Keratinocyte (primary cell): ENCODE measurements around the gene TXNDC9. TPM values are rescaled to one million over a fixed set of nuclear protein-coding genes. Genes with fewer than 3 reads are reported as not detected.

ENCODE experiments used
- DNase-seq: peaks from one replicate; pipeline ENCODE4 v3.0.0-alpha.2; 2011; ENCODE audit warnings: low read depth, missing footprints, low spot score
- FAIRE-seq: peaks from 2 replicates; lab custom pipeline; 2011; peaks lifted over from hg19 to GRCh38; lab: Jason Lieb, UNC
- H2AFZ ChIP-seq: 2 replicates; pipeline ENCODE4 v1.6.0; 2012; ENCODE audit warnings: low read length, control low read depth, inconsistent platforms; ENCODE audit not compliant: control insufficient read depth
- H3K27ac ChIP-seq: 2 replicates; pipeline ENCODE4 v1.5.1; 2011; ENCODE audit warnings: low read length; ENCODE audit not compliant: control insufficient read depth, insufficient read depth
- H3K27me3 ChIP-seq: 3 replicates; pipeline ENCODE4 v1.6.0; 2011; ENCODE audit warnings: low read length; ENCODE audit not compliant: control insufficient read depth, insufficient read depth; ENCODE audit errors: extremely low read depth
- H3K36me3 ChIP-seq, 2 experiments: 2 replicates in 1 of 2; 3 replicates in 1 of 2; pipeline ENCODE4 v1.5.1; 2011; ENCODE audit warnings: low read length in 2 of 2, mild to moderate bottlenecking in 1 of 2; ENCODE audit not compliant: control insufficient read depth in 2 of 2, insufficient read depth in 2 of 2; ENCODE audit errors: extremely low read depth in 1 of 2
- H3K4me1 ChIP-seq: 3 replicates; pipeline ENCODE4 v1.5.1; 2011; ENCODE audit warnings: low read length; ENCODE audit not compliant: control insufficient read depth, insufficient read depth; ENCODE audit errors: extremely low read depth
- H3K4me2 ChIP-seq: 3 replicates; pipeline ENCODE4 v1.6.0; 2011; ENCODE audit warnings: low read depth, low read length; ENCODE audit not compliant: control insufficient read depth, insufficient read depth; ENCODE audit errors: extremely low read depth
- H3K4me3 ChIP-seq, 3 experiments: fragments of 200-600 bp in 1 of 3; sonication (generic) in 1 of 3; 2 replicates in 2 of 3; 3 replicates in 1 of 3; pipeline ENCODE4 v1.5.1; 2011 to 2016; ENCODE audit warnings: low read length in 3 of 3, mild to moderate bottlenecking in 3 of 3, control low read depth in 2 of 3, inconsistent platforms in 1 of 3, low read depth in 1 of 3, mixed read lengths in 1 of 3, mixed run types in 1 of 3, moderate library complexity in 1 of 3; ENCODE audit not compliant: control insufficient read depth in 2 of 3, insufficient read depth in 2 of 3; ENCODE audit errors: extremely low read depth in 1 of 3
- H3K79me2 ChIP-seq: 2 replicates; pipeline ENCODE4 v1.6.0; 2012; ENCODE audit warnings: low read length; ENCODE audit not compliant: control insufficient read depth, insufficient read depth
- H3K9ac ChIP-seq: 3 replicates; pipeline ENCODE4 v1.6.0; 2011; ENCODE audit warnings: low read length; ENCODE audit not compliant: control insufficient read depth, insufficient read depth; ENCODE audit errors: extremely low read depth
- H3K9me1 ChIP-seq: 3 replicates; pipeline ENCODE4 v1.6.0; 2011; ENCODE audit warnings: low read length; ENCODE audit not compliant: control insufficient read depth, insufficient read depth; ENCODE audit errors: extremely low read depth
- H3K9me3 ChIP-seq: 2 replicates; pipeline ENCODE4 v1.5.1; 2012; ENCODE audit warnings: low read depth, low read length; ENCODE audit not compliant: control insufficient read depth
- H4K20me1 ChIP-seq: 3 replicates; pipeline ENCODE4 v1.6.0; 2011; ENCODE audit warnings: low read length; ENCODE audit not compliant: control insufficient read depth, insufficient read depth; ENCODE audit errors: extremely low read depth
- CTCF ChIP-seq, 3 experiments: IDR thresholded peaks in 1 of 3; conservative IDR thresholded peaks in 1 of 3; optimal IDR thresholded peaks in 1 of 3; 2 replicates in 2 of 3; 3 replicates in 1 of 3; pipeline versions ENCODE3 to v1.5.1; 2011; ENCODE audit warnings: low read length in 3 of 3, mild to moderate bottlenecking in 3 of 3, moderate library complexity in 2 of 3, control low read depth in 1 of 3, inconsistent platforms in 1 of 3; ENCODE audit not compliant: insufficient read depth in 2 of 3; ENCODE audit errors: extremely low read depth in 1 of 3
- EZH2 ChIP-seq: IDR thresholded peaks from one replicate; pipeline ENCODE4 v1.6.1; 2012; ENCODE audit warnings: inconsistent platforms, mild to moderate bottlenecking, low read length, moderate library complexity
- dilution Hi-C: fragments of 300-500 bp; cut with MboI; formaldehyde crosslinking; loops from one replicate; pipeline ENCODE4 v1.7.0; 2020; ENCODE audit warnings: low sequenced_read_pairs; ENCODE audit not compliant: extremely low pct_ligation_motif_present
- polyA plus RNA-seq, 5 experiments: library from polyadenylated mRNA; depleted of rRNA in 3 of 5; stranded (reverse) in 3 of 5; stranded (forward) in 1 of 5; unstranded in 1 of 5; fragments of >200 nt; gene quantifications; 1 replicate in 1 of 5; 2 replicates in 3 of 5; 3 replicates in 1 of 5; pipeline versions ENCODE4 v1.2.1 to v1.2.3, GENCODE V29; 2011 to 2012; ENCODE audit warnings: missing spikeins in 2 of 5, low read depth in 1 of 5, low replicate concordance in 1 of 5

Gene TXNDC9
- polyA plus RNA-seq, 1 donor (not counting 4 experiments of a cell fraction or from before 2014, with no cell fraction given): 73.3 TPM

GRCh38 chr2:99376254-99376864, 40.2 kb upstream of the TXNDC9 start:
- Histone ChIP-seq H3K9ac (no peak overlapping the region), H3K9me1 (no peaks in the 10 kb centered on the region), H4K20me1 (no peaks in the 10 kb centered on the region), H3K36me3 (peaks cover 12 to 22% of the 10 kb centered on the region in 2 experiments), H3K4me3 (no peak overlapping the region), H3K9me3 (no peaks in the 10 kb centered on the region), H3K79me2 (no peaks in the 10 kb centered on the region), H3K4me1 (no peaks in the 10 kb centered on the region), H3K4me2 (no peak overlapping the region), H3K27me3 (no peaks in the 10 kb centered on the region), H2AFZ (no peak overlapping the region), H3K27ac (no peak overlapping the region)
- TF ChIP-seq CTCF (optimal IDR thresholded peaks at IDR 0.05 in 1 of 3, IDR thresholded peaks at IDR 0.05 in 1 of 3, conservative IDR thresholded peaks at IDR 0.05 in 1 of 3; ENCODE audit: extremely low read depth in 1 of 3, insufficient read depth in 2 of 3, low read length in 3 of 3): no peak
- TF ChIP-seq EZH2: no peak
- no peak for FAIRE-seq
- DNase-seq: no peak
- dilution Hi-C loops: no loop called here

DNA sequence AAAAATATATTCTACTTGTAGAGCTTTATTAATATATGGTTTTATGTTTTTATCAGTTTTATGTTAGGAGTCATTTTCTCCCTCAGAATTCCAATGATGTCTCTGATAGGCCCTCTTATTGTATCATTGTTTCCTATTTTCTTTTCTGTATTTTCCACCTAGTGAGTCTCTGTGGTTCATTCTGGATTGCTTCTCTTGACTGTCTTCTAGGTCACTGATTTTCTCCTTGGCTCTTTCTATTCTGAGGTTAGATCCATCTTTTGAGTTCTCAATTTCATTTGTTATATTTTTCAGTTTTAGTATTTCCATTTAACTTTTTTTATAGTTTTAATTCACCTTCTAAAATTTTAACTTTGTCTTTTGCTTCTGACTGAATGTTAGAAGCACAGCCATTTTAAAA, 38.6 kb upstream of the TXNDC9 start:
- Histone ChIP-seq H3K27me3 (no peaks in the 10 kb centered on the region), H3K36me3 (peaks cover 12 to 19% of the 10 kb centered on the region in 2 experiments), H2AFZ (no peak overlapping the region), H3K9me3 (no peaks in the 10 kb centered on the region), H4K20me1 (no peaks in the 10 kb centered on the region), H3K4me1 (no peaks in the 10 kb centered on the region), H3K79me2 (no peaks in the 10 kb centered on the region), H3K4me3 (no peak overlapping the region), H3K4me2 (no peak overlapping the region), H3K9ac (no peak overlapping the region), H3K9me1 (no peaks in the 10 kb centered on the region), H3K27ac (no peak overlapping the region)
- FAIRE-seq (no peak), DNase-seq (no peak)
- dilution Hi-C loops: no loop called here
- TF ChIP-seq EZH2: no peak
- no peak for TF ChIP-seq CTCF (optimal IDR thresholded peaks at IDR 0.05 in 1 of 3, IDR thresholded peaks at IDR 0.05 in 1 of 3, conservative IDR thresholded peaks at IDR 0.05 in 1 of 3; ENCODE audit: extremely low read depth in 1 of 3, insufficient read depth in 2 of 3, low read length in 3 of 3)
